SK-N-SH (cell line): ENCODE results near the gene ZFYVE9. TPM values are rescaled to one million over a fixed set of nuclear protein-coding genes. Genes with fewer than 3 reads are reported as not detected.
A peak's percentile ranks its signal among the peaks of the same experiment; 100 is the strongest.

Experiments used
- CTCF ChIA-PET: fragments of 300-600, 350-600 bp; formaldehyde crosslinking; extraction: SDS; loops from one replicate; lab custom pipeline; 2021; lab: Yijun Ruan, JAX
- POLR2A ChIA-PET: fragments of 350-600 bp; sonication (Branson Sonifier 250); formaldehyde crosslinking; extraction: SDS; loops from one replicate; lab custom pipeline; 2020; ENCODE audit warnings: antibody characterized with exemption, inconsistent platforms; lab: Yijun Ruan, JAX
- DNase-seq: peaks from one replicate; pipeline ENCODE4 v3.0.0; 2012
- H2AFZ ChIP-seq: fragments of 200-600 bp; sonication (generic); 2 replicates; pipeline ENCODE4 v1.8.1; 2016; ENCODE audit warnings: antibody characterized with exemption, mild to moderate bottlenecking, low read depth
- H3F3A ChIP-seq: fragments of 200-600 bp; sonication (generic); replicated peaks from 2 replicates; pipeline ENCODE3; 2016; ENCODE audit warnings: antibody characterized with exemption, mild to moderate bottlenecking; ENCODE audit not compliant: insufficient read depth
- H3K27ac ChIP-seq, 2 experiments: fragments of 200-500 bp in 1 of 2; fragments of 200-600 bp in 1 of 2; sonication (Bioruptor generic) in 1 of 2; sonication (generic), shearing (Covaris generic) in 1 of 2; 2 replicates each; pipeline versions ENCODE4 v1.5.1 to v1.6.1; 2014 to 2016; ENCODE audit warnings: low read depth in 2 of 2, inconsistent platforms in 1 of 2, low read length in 1 of 2, mild to moderate bottlenecking in 1 of 2, mixed read lengths in 1 of 2
- H3K27me3 ChIP-seq: fragments of 200-600 bp; sonication (generic), shearing (Covaris generic); 2 replicates; pipeline ENCODE4 v1.6.1; 2016; ENCODE audit warnings: mixed run types; ENCODE audit not compliant: insufficient read depth
- H3K36me3 ChIP-seq, 2 experiments: fragments of 200-500 bp in 1 of 2; fragments of 200-600 bp in 1 of 2; sonication (Bioruptor generic) in 1 of 2; sonication (generic) in 1 of 2; replicated peaks in 1 of 2; 2 replicates each; pipeline versions ENCODE3 to v1.5.1; 2014 to 2016; ENCODE audit warnings: low read length in 1 of 2, mild to moderate bottlenecking in 1 of 2; ENCODE audit not compliant: insufficient read depth in 2 of 2, control insufficient read depth in 1 of 2
- H3K4me1 ChIP-seq, 2 experiments: fragments of 200-500 bp in 1 of 2; fragments of 200-600 bp in 1 of 2; sonication (Bioruptor generic) in 1 of 2; sonication (generic), shearing (Covaris generic) in 1 of 2; 2 replicates each; pipeline versions ENCODE4 v1.5.1 to v1.6.1; 2014 to 2016; ENCODE audit warnings: low read depth in 1 of 2, low read length in 1 of 2, mixed run types in 1 of 2; ENCODE audit not compliant: insufficient read depth in 2 of 2, control insufficient read depth in 1 of 2
- H3K4me2 ChIP-seq: fragments of 200-600 bp; sonication (generic), shearing (Covaris generic); 2 replicates; pipeline ENCODE4 v1.6.1; 2017; ENCODE audit warnings: mixed run types
- H3K4me3 ChIP-seq, 2 experiments: fragments of 200-500 bp in 1 of 2; fragments of 200-600 bp in 1 of 2; sonication (Bioruptor generic) in 1 of 2; sonication (generic), shearing (Covaris generic) in 1 of 2; 2 replicates each; pipeline versions ENCODE4 v1.5.1 to v1.8.1; 2014 to 2016; ENCODE audit warnings: low read depth in 2 of 2, inconsistent platforms in 1 of 2, low read length in 1 of 2, mild to moderate bottlenecking in 1 of 2, mixed read lengths in 1 of 2, moderate library complexity in 1 of 2
- H3K79me2 ChIP-seq: fragments of 200-600 bp; sonication (generic); 2 replicates; pipeline ENCODE4 v1.8.1; 2017; ENCODE audit warnings: mild to moderate bottlenecking; ENCODE audit not compliant: insufficient read depth
- H3K9ac ChIP-seq: fragments of 200-600 bp; sonication (generic); 2 replicates; pipeline ENCODE4 v1.6.1; 2017; ENCODE audit warnings: mixed run types
- H3K9me2 ChIP-seq: fragments of 200-600 bp; sonication (generic); 2 replicates; pipeline ENCODE4 v1.6.1; 2017; ENCODE audit warnings: mixed run types
- H3K9me3 ChIP-seq: fragments of 200-600 bp; sonication (generic); 2 replicates; pipeline ENCODE4 v1.6.1; 2017; ENCODE audit warnings: mixed run types, mild to moderate bottlenecking, moderate library complexity
- H4K20me1 ChIP-seq: fragments of 200-600 bp; sonication (generic); 2 replicates; pipeline ENCODE4 v1.6.1; 2017; ENCODE audit warnings: mild to moderate bottlenecking, mixed run types; ENCODE audit not compliant: insufficient read depth
- CHD2 ChIP-seq: fragments of 150-350 bp; IDR thresholded peaks from 2 replicates; pipeline ENCODE4 v1.6.1; 2018; ENCODE audit warnings: low read length; ENCODE audit not compliant: partially characterized antibody
- ELF1 ChIP-seq: IDR thresholded peaks from 2 replicates; pipeline ENCODE4 v1.4.0; 2012
- EP300 ChIP-seq, 2 experiments: IDR thresholded peaks; 2 replicates each; pipeline versions ENCODE4 v1.4.0 to v1.6.1; 2012; ENCODE audit warnings: borderline replicate concordance in 1 of 2, low read depth in 1 of 2, low read length in 1 of 2
- EZH2phosphoT487 ChIP-seq: fragments of 200-600 bp; sonication (generic); IDR thresholded peaks from 2 replicates; pipeline ENCODE4 v1.6.1; 2017; ENCODE audit warnings: low read depth, mixed run types, mild to moderate bottlenecking, antibody characterized with exemption, moderate library complexity, borderline replicate concordance
- FOSL2 ChIP-seq: IDR thresholded peaks from 2 replicates; pipeline ENCODE4 v1.4.0; 2012; ENCODE audit warnings: low read depth, mild to moderate bottlenecking, moderate library complexity, borderline replicate concordance
- FOXM1 ChIP-seq: IDR thresholded peaks from 2 replicates; pipeline ENCODE4 v1.4.0; 2012; ENCODE audit warnings: low read depth, mild to moderate bottlenecking
- IRF3 ChIP-seq: fragments of 150-350 bp; IDR thresholded peaks from 2 replicates; pipeline ENCODE4 v1.6.1; 2016; ENCODE audit warnings: mild to moderate bottlenecking, low read depth, low read length
- JUND ChIP-seq: IDR thresholded peaks from 2 replicates; pipeline ENCODE4 v1.4.0; 2012
- MAX ChIP-seq: IDR thresholded peaks from 2 replicates; pipeline ENCODE4 v1.4.0; 2012; ENCODE audit warnings: low read depth
- MEF2A ChIP-seq: IDR thresholded peaks from 2 replicates; pipeline ENCODE4 v1.4.0; 2012; ENCODE audit warnings: low read depth, borderline replicate concordance
- NFIC ChIP-seq: IDR thresholded peaks from 2 replicates; pipeline ENCODE4 v1.4.0; 2012; ENCODE audit warnings: borderline replicate concordance
- NRF1 ChIP-seq: IDR thresholded peaks from 2 replicates; pipeline ENCODE4 v1.6.1; 2012; ENCODE audit warnings: low read depth, mild to moderate bottlenecking, low read length
- PBX3 ChIP-seq: IDR thresholded peaks from 2 replicates; pipeline ENCODE4; 2012
- POLR2AphosphoS5 ChIP-seq: IDR thresholded peaks from 2 replicates; pipeline ENCODE4 v1.6.1; 2012; ENCODE audit warnings: low read depth, low read length
- RCOR1 ChIP-seq: fragments of 150-350 bp; IDR thresholded peaks from 2 replicates; pipeline ENCODE4 v1.6.1; 2017; ENCODE audit warnings: antibody characterized with exemption, low read length
- RFX5 ChIP-seq: IDR thresholded peaks from 2 replicates; pipeline ENCODE4 v1.6.1; 2012; ENCODE audit warnings: mild to moderate bottlenecking, improper control_type of control experiment, low read length
- RXRA ChIP-seq: IDR thresholded peaks from 2 replicates; pipeline ENCODE4 v1.4.0; 2012; ENCODE audit warnings: low read depth, mild to moderate bottlenecking, borderline replicate concordance
- SIN3A ChIP-seq: IDR thresholded peaks from 2 replicates; pipeline ENCODE4 v1.6.1; 2012; ENCODE audit warnings: low read depth, mild to moderate bottlenecking, low read length, moderate library complexity, borderline replicate concordance
- SMC3 ChIP-seq: IDR thresholded peaks from 2 replicates; pipeline ENCODE4 v1.6.1; 2012; ENCODE audit warnings: low read depth, low read length, improper control_type of control experiment
- TAF1 ChIP-seq: IDR thresholded peaks from 2 replicates; pipeline ENCODE4 v1.6.1; 2012; ENCODE audit warnings: low read depth, mild to moderate bottlenecking, low read length, moderate library complexity, borderline replicate concordance
- TCF12 ChIP-seq: IDR thresholded peaks from 2 replicates; pipeline ENCODE4 v1.4.0; 2012
- TEAD4 ChIP-seq: IDR thresholded peaks from 2 replicates; pipeline ENCODE4 v1.4.0; 2012; ENCODE audit warnings: mild to moderate bottlenecking, borderline replicate concordance; ENCODE audit not compliant: insufficient read depth
- USF1 ChIP-seq: IDR thresholded peaks from 2 replicates; pipeline ENCODE4 v1.4.0; 2012; ENCODE audit warnings: low read depth, borderline replicate concordance
- USF2 ChIP-seq: fragments of 150-350 bp; IDR thresholded peaks from 2 replicates; pipeline ENCODE4 v1.6.1; 2017; ENCODE audit warnings: antibody characterized with exemption, low read length, low read depth, borderline replicate concordance
- WGBS: methylation state at CpG from one replicate; pipeline ENCODE4 v1.1.6; 2017; ENCODE audit warnings: low lambda C conversion rate; 5-methylcytosine and 5-hydroxymethylcytosine counted together
- polyA plus RNA-seq, 3 experiments: library from polyadenylated mRNA; depleted of rRNA; stranded (reverse); fragments of >200 nt; gene quantifications; 2 replicates each; pipeline ENCODE4 v1.2.3, GENCODE V29; 2012

Gene ZFYVE9
- polyA plus RNA-seq, 1 of the 3 experiments (the other 2 are of a cell fraction) = 4.1 TPM

- TF ChIP-seq FOXM1 = no peak
- TF ChIP-seq FOSL2 = peak; percentile 68
Observed at GRCh38 chr1:52365071-52365745, 223.3 kb downstream of the ZFYVE9 start (continued).

GRCh38 chr1:52365746-52366516, 224.0 kb downstream of the ZFYVE9 start, which contains the start of gene CC2D1B:
Gene CC2D1B, minus strand, starts transcription at chr1:52366205. Its CDS starts 1,585 bp downstream, at chr1:52364620.
- H4K20me1 ChIP-seq = peaks cover 7% of the 10 kb centered on the region; the same call in 1 of the 2 replicates
- peaks cover 22% of the 10 kb centered on the region for H3F3A ChIP-seq
- H2AFZ ChIP-seq = peak within 1 kb of the TSS; percentile 95
- CTCF ChIA-PET = interaction anchor here (1.0 to 1.8 kb wide), 5 partner anchors 12 to 320 kb away, joined by 4 to 7 read pairs (median 5); no protein-coding TSS in a partner anchor
- peak; percentile 100 for DNase-seq
- peaks cover 41% of the 10 kb centered on the region for H3K79me2 ChIP-seq
- H3K4me2 ChIP-seq = peak within 1 kb of the TSS; percentile 89
- no peaks in the 10 kb centered on the region for H3K27me3 ChIP-seq
- peak within 1 kb of the TSS; percentile 97 for H3K9ac ChIP-seq
- 2% methylated on average over 35 of the region's 92 CpGs for WGBS
- H3K4me1 ChIP-seq = peaks cover 0 to 13% of the 10 kb centered on the region in 2 experiments; a peak in 3 of 4 replicates
- no peaks in the 10 kb centered on the region for H3K9me3 ChIP-seq
- no peaks in the 10 kb centered on the region for H3K9me2 ChIP-seq
- H3K27ac ChIP-seq = peak within 1 kb of the TSS; percentile 82 to 91
- H3K36me3 ChIP-seq = peaks cover 12 to 23% of the 10 kb centered on the region in 2 experiments
- H3K4me3 ChIP-seq = peak within 1 kb of the TSS; percentile 90 to 93
- POLR2A ChIA-PET = interaction anchor here (0.5 to 2.2 kb wide), 5 partner anchors 10 to 332 kb away, joined by 3 to 7 read pairs (median 3); partner anchors contain the start of genes KTI12 and TXNDC12
- peak; percentile 53 for TF ChIP-seq MAX
- TF ChIP-seq EZH2phosphoT487 = no peak
- TF ChIP-seq IRF3 = no peak
- TF ChIP-seq MEF2A = no peak
- TF ChIP-seq TAF1 = peak; percentile 66
- no peak for TF ChIP-seq RFX5
- TF ChIP-seq NFIC = no peak
- peak; percentile 95 for TF ChIP-seq NRF1
- no peak for TF ChIP-seq TEAD4
- TF ChIP-seq SIN3A = no peak
- no peak for TF ChIP-seq FOSL2
- peak; percentile 93 for TF ChIP-seq USF2
- no peak for TF ChIP-seq RCOR1
- TF ChIP-seq RXRA = no peak
- TF ChIP-seq ELF1 = 0 out of 2 replicates have a peak, but pooled peaks have one; percentile 41
- TF ChIP-seq USF1 = peak; percentile 98
- no peak for TF ChIP-seq JUND
- peak; percentile 80 for TF ChIP-seq POLR2AphosphoS5
- TF ChIP-seq TCF12 = no peak; the same call in 1 of the 2 replicates
- TF ChIP-seq CHD2 = peak; percentile 24
- TF ChIP-seq SMC3 = no peak
- TF ChIP-seq FOXM1 = no peak
- TF ChIP-seq EP300 (IDR thresholded peaks at IDR 0.05; ENCODE audit: borderline replicate concordance in 1 of 2, low read depth in 1 of 2, low read length in 1 of 2) = no peak
- TF ChIP-seq PBX3 = no peak
